Endothelial cell of umbilical vein (primary cell): ENCODE data around the gene SMCO4. TPM values are rescaled to one million over a fixed set of nuclear protein-coding genes. Genes with fewer than 3 reads are reported as not detected.

Source experiments
- BruUV-seq: library from RNA; stranded (reverse); fragments of 400-500 nt; replicated peaks from 2 replicates; lab custom pipeline; 2021; lab: Mats Ljungman, UMichigan
- CTCF ChIA-PET: fragments of 300-600, 350-600 bp; sonication (Branson Sonifier 250); formaldehyde crosslinking; loops from one replicate; lab custom pipeline; 2021; ENCODE audit warnings: antibody characterized with exemption, inconsistent platforms; lab: Charles Lee
- POLR2A ChIA-PET: fragments of 300-600, 350-600 bp; sonication (Branson Sonifier 250); formaldehyde crosslinking; loops from one replicate; lab custom pipeline; 2021; ENCODE audit warnings: antibody characterized with exemption, inconsistent platforms; lab: Charles Lee
- DNase-seq: peaks from one replicate; pipeline ENCODE4 v3.0.0-alpha.2; 2011; ENCODE audit warnings: low read depth, low spot score
- FAIRE-seq: peaks from 2 replicates; lab custom pipeline; 2011; peaks lifted over from hg19 to GRCh38; lab: Jason Lieb, UNC
- H2AFZ ChIP-seq: 2 replicates; pipeline ENCODE4 v1.6.0; 2012; ENCODE audit warnings: low read depth, low read length, control low read depth, inconsistent platforms
- H3K27ac ChIP-seq: 2 replicates; pipeline ENCODE4 v1.5.1; 2011; ENCODE audit warnings: low read depth, mild to moderate bottlenecking, control low read depth, low read length, moderate library complexity; ENCODE audit not compliant: insufficient read depth
- H3K27me3 ChIP-seq, 2 experiments: 2 replicates each; pipeline versions ENCODE4 v1.6.0 to v1.6.1; 2011; ENCODE audit warnings: low read length in 2 of 2, mixed read lengths in 1 of 2; ENCODE audit not compliant: control insufficient read depth in 2 of 2, insufficient read depth in 2 of 2
- H3K36me3 ChIP-seq, 2 experiments: 2 replicates in 1 of 2; 3 replicates in 1 of 2; pipeline ENCODE4 v1.5.1; 2011; ENCODE audit warnings: low read length in 2 of 2, mild to moderate bottlenecking in 1 of 2, moderate library complexity in 1 of 2; ENCODE audit not compliant: control insufficient read depth in 2 of 2, insufficient read depth in 2 of 2; ENCODE audit errors: extremely low read depth in 1 of 2
- H3K4me1 ChIP-seq: 3 replicates; pipeline ENCODE4 v1.5.1; 2011; ENCODE audit warnings: mild to moderate bottlenecking, low read length; ENCODE audit not compliant: control insufficient read depth, insufficient read depth; ENCODE audit errors: extremely low read depth
- H3K4me2 ChIP-seq: 2 replicates; pipeline ENCODE4 v1.6.1; 2011; ENCODE audit warnings: low read length, control low read depth, mixed read lengths; ENCODE audit not compliant: insufficient read depth
- H3K4me3 ChIP-seq, 3 experiments: fragments of 200-600 bp in 1 of 3; sonication (generic), shearing (Covaris generic) in 1 of 3; replicated peaks in 1 of 3; 2 replicates each; pipeline ENCODE4 v1.5.1; 2011 to 2016; ENCODE audit warnings: control low read depth in 3 of 3, low read length in 3 of 3, mild to moderate bottlenecking in 2 of 3, inconsistent platforms in 1 of 3, low read depth in 1 of 3, moderate library complexity in 1 of 3; ENCODE audit not compliant: insufficient read depth in 1 of 3
- H3K79me2 ChIP-seq: 2 replicates; pipeline ENCODE4 v1.6.0; 2012; ENCODE audit warnings: low read length, inconsistent platforms; ENCODE audit not compliant: control insufficient read depth, insufficient read depth
- H3K9ac ChIP-seq: replicated peaks from 2 replicates; pipeline ENCODE3; 2011; ENCODE audit warnings: low read length, control low read depth; ENCODE audit not compliant: insufficient read depth; ENCODE audit errors: extremely low read depth
- H3K9me1 ChIP-seq: replicated peaks from 3 replicates; pipeline ENCODE4 v1.6.0; 2011; ENCODE audit warnings: mild to moderate bottlenecking, low read length; ENCODE audit not compliant: control insufficient read depth, insufficient read depth; ENCODE audit errors: extremely low read depth
- H3K9me3 ChIP-seq: replicated peaks from 2 replicates; pipeline ENCODE4 v1.5.1; 2012; ENCODE audit warnings: low read length, inconsistent platforms; ENCODE audit not compliant: control insufficient read depth, insufficient read depth
- H4K20me1 ChIP-seq: replicated peaks from 2 replicates; pipeline ENCODE3; 2011; ENCODE audit warnings: mild to moderate bottlenecking, low read length; ENCODE audit not compliant: control insufficient read depth, insufficient read depth; ENCODE audit errors: extremely low read depth
- CTCF ChIP-seq, 2 donors: IDR thresholded peaks; 1 replicate in 1 of 2; 2 replicates in 1 of 2; pipeline ENCODE4 v1.5.1; 2011; ENCODE audit warnings: low read length in 2 of 2, mild to moderate bottlenecking in 2 of 2, moderate library complexity in 2 of 2, control low read depth in 1 of 2, inconsistent platforms in 1 of 2, low read depth in 1 of 2; ENCODE audit not compliant: insufficient read depth in 1 of 2; ENCODE audit errors: extremely low read depth in 1 of 2
- FOS ChIP-seq: IDR thresholded peaks from 2 replicates; pipeline ENCODE4 v1.6.1; 2011; ENCODE audit warnings: mild to moderate bottlenecking, low read length, moderate library complexity, borderline replicate concordance; ENCODE audit not compliant: insufficient read depth
- GATA2 ChIP-seq: IDR thresholded peaks from 2 replicates; pipeline ENCODE4 v1.7.0; 2011; ENCODE audit warnings: low read depth, mild to moderate bottlenecking, moderate library complexity, mixed read lengths, low read length; ENCODE audit not compliant: insufficient read length, insufficient read depth
- MAX ChIP-seq: IDR thresholded peaks from 2 replicates; pipeline ENCODE4 v1.6.1; 2011; ENCODE audit not compliant: insufficient read depth, insufficient read length
- POLR2A ChIP-seq: IDR thresholded peaks from 2 replicates; pipeline ENCODE4 v1.6.1; 2012; ENCODE audit warnings: low read depth, mild to moderate bottlenecking, control low read depth, low read length
- POLR2AphosphoS5 ChIP-seq: IDR thresholded peaks from 2 replicates; pipeline ENCODE4 v1.6.1; 2012; ENCODE audit warnings: low read depth, mild to moderate bottlenecking, control low read depth, low read length, moderate library complexity; ENCODE audit not compliant: insufficient read depth
- dilution Hi-C: fragments of 300-500 bp; cut with MboI; formaldehyde crosslinking; loops from one replicate; pipeline ENCODE4 v1.15.0; 2019; ENCODE audit warnings: low sequenced_read_pairs; ENCODE audit not compliant: extremely low pct_ligation_motif_present
- intact Hi-C: fragments of 100-400 bp; cut with micrococcal nuclease; formaldehyde crosslinking; loops from one replicate; pipeline ENCODE4 v1.10.0; 2022
- polyA plus RNA-seq, 4 experiments: library from polyadenylated mRNA; depleted of rRNA in 3 of 4; stranded (reverse) in 3 of 4; unstranded in 1 of 4; fragments of >200 nt; gene quantifications; 2 replicates each; pipeline versions ENCODE4 v1.2.1 to v1.2.3, GENCODE V29; 2011 to 2012; ENCODE audit warnings: missing spikeins in 1 of 4
- total RNA-seq: library from RNA; stranded (reverse); gene quantifications from 2 replicates; pipeline ENCODE4 v1.2.3, GENCODE V29; 2021

The SMCO4 gene
- total and polyA plus RNA-seq, 2 donors (not counting 3 experiments of a cell fraction or from before 2014, with no cell fraction given): 14.0 to 21.3 TPM

GRCh38 chr11:93490996-93491618 is 52.1 kb downstream of the SMCO4 start:
- ChIA-PET CTCF (no interaction called here), POLR2A (no interaction called here)
- H3K4me3 ChIP-seq: no peak overlapping the region
- BruUV-seq: no TSS peak
- no peaks in the 10 kb centered on the region for H3K79me2 ChIP-seq
- no peaks in the 10 kb centered on the region for H3K36me3 ChIP-seq
- H3K9ac ChIP-seq: no peak overlapping the region
- H3K9me3 ChIP-seq: no peaks in the 10 kb centered on the region
- no peaks in the 10 kb centered on the region for H4K20me1 ChIP-seq
- no peak for TF ChIP-seq FOS
- TF ChIP-seq CTCF (IDR thresholded peaks at IDR 0.05; ENCODE audit: extremely low read depth in 1 of 2, insufficient read depth in 1 of 2, low read depth in 1 of 2, low read length in 2 of 2): no peak
- TF ChIP-seq POLR2A: no peak
- TF ChIP-seq MAX: no peak
- TF ChIP-seq POLR2AphosphoS5: no peak
- TF ChIP-seq GATA2: no peak
- dilution Hi-C loops: no loop called here
- DNase-seq: no peak
- no peaks in the 10 kb centered on the region for H3K27me3 ChIP-seq
- H2AFZ ChIP-seq: no peak overlapping the region
- H3K27ac ChIP-seq: no peak overlapping the region
- H3K4me2 ChIP-seq: no peak overlapping the region
- no peak for FAIRE-seq
- no peaks in the 10 kb centered on the region for H3K9me1 ChIP-seq
- intact Hi-C loops: no loop called here
- no peaks in the 10 kb centered on the region for H3K4me1 ChIP-seq
